Measurements from ENCODE around the gene CCT6B. TPM values are rescaled to one million over a fixed set of nuclear protein-coding genes. Genes with fewer than 3 reads are reported as not detected.

Gene CCT6B
- polyA plus RNA-seq, 1 donor from 2014 or later: 2.1 TPM

- TF ChIP-seq REST (IDR thresholded peaks at IDR 0.05; ENCODE audit: borderline replicate concordance) (no peak), CTCF (IDR thresholded peaks at IDR 0.05; ENCODE audit: poor library complexity, severe bottlenecking) (peak; percentile 39), POLR2AphosphoS5 (IDR thresholded peaks at IDR 0.05) (no peak), RAD21 (conservative IDR thresholded peaks at IDR 0.05) (peak; percentile 16), EZH2 (IDR thresholded peaks at IDR 0.05; ENCODE audit: borderline replicate concordance, insufficient read depth, low read length, poor library complexity, severe bottlenecking) (no peak), EP300 (conservative IDR thresholded peaks at IDR 0.05; ENCODE audit: poor library complexity, severe bottlenecking) (peak; percentile 61), SMC3 (conservative IDR thresholded peaks at IDR 0.05; ENCODE audit: poor library complexity) (peak; percentile 40)
- Histone ChIP-seq H3K79me2 (replicated peaks; ENCODE audit: insufficient read depth, low read length) (peaks cover 33% of the 10 kb centered on the region), H3K27ac (ENCODE audit: low read length) (peak overlapping the region; percentile 83)
Observed at GRCh38 chr17:34980681-34981537, 19.6 kb upstream of the CCT6B start.

GRCh38 chr17:34980353-34980680 lies 19.1 kb upstream of the CCT6B start, which contains the start of gene LIG3:
LIG3 (plus strand) TSS chr17:34980512; CDS start chr17:34983006, 2,494 bp downstream.
- Histone ChIP-seq H3K9me2 (ENCODE audit: insufficient read depth, low read length) (no peaks in the 10 kb centered on the region), H3K4me2 (ENCODE audit: low read length) (peak within 1 kb of the TSS; percentile 85), H3K9me3 (ENCODE audit: low read length) (no peaks in the 10 kb centered on the region), H2AFZ (ENCODE audit: low read depth, low read length) (peak within 1 kb of the TSS; percentile 34), H3K27ac (ENCODE audit: low read length) (peak within 1 kb of the TSS; percentile 83), H3K36me3 (ENCODE audit: insufficient read depth, low read length) (no peaks in the 10 kb centered on the region), H3K27me3 (ENCODE audit: insufficient read depth, low read depth, low read length) (no peaks in the 10 kb centered on the region), H3K79me2 (replicated peaks; ENCODE audit: insufficient read depth, low read length) (peaks cover 33% of the 10 kb centered on the region), H3K9ac (ENCODE audit: low read length) (peak within 1 kb of the TSS; percentile 94), H3K4me3 (ENCODE audit: low read length) (peak within 1 kb of the TSS; percentile 80), H4K20me1 (ENCODE audit: insufficient read depth) (no peaks in the 10 kb centered on the region), H3F3A (ENCODE audit: insufficient read depth, low read length, poor library complexity, severe bottlenecking) (no peaks in the 10 kb centered on the region)
- TF ChIP-seq SMC3 (conservative IDR thresholded peaks at IDR 0.05; ENCODE audit: poor library complexity) (peak; percentile 29), RAD21 (conservative IDR thresholded peaks at IDR 0.05) (peak; percentile 40), CTCF (IDR thresholded peaks at IDR 0.05; ENCODE audit: poor library complexity, severe bottlenecking) (no peak), POLR2AphosphoS5 (IDR thresholded peaks at IDR 0.05) (peak; percentile 88), REST (IDR thresholded peaks at IDR 0.05; ENCODE audit: borderline replicate concordance) (no peak), TAF1 (IDR thresholded peaks at IDR 0.05; ENCODE audit: low read depth) (no peak), EP300 (conservative IDR thresholded peaks at IDR 0.05; ENCODE audit: poor library complexity, severe bottlenecking) (no peak), EZH2 (IDR thresholded peaks at IDR 0.05; ENCODE audit: borderline replicate concordance, insufficient read depth, low read length, poor library complexity, severe bottlenecking) (no peak), MXI1 (conservative IDR thresholded peaks at IDR 0.05; ENCODE audit: poor library complexity, severe bottlenecking) (peak; percentile 99)

More at GRCh38 chr17:34980681-34981537, 19.6 kb upstream of the CCT6B start:
- no peaks in the 10 kb centered on the region for H3K9me3 ChIP-seq (ENCODE audit: low read length)
- H3K4me3 ChIP-seq (ENCODE audit: low read length): peak overlapping the region; percentile 80
- no peaks in the 10 kb centered on the region for H4K20me1 ChIP-seq (ENCODE audit: insufficient read depth)
- no peaks in the 10 kb centered on the region for H3F3A ChIP-seq (ENCODE audit: insufficient read depth, low read length, poor library complexity, severe bottlenecking)
- peak overlapping the region; percentile 34 for H2AFZ ChIP-seq (ENCODE audit: low read depth, low read length)
- H3K36me3 ChIP-seq (ENCODE audit: insufficient read depth, low read length): no peaks in the 10 kb centered on the region
- peak overlapping the region; percentile 94 for H3K9ac ChIP-seq (ENCODE audit: low read length)
- H3K4me2 ChIP-seq (ENCODE audit: low read length): peak overlapping the region; percentile 85
- no peaks in the 10 kb centered on the region for H3K9me2 ChIP-seq (ENCODE audit: insufficient read depth, low read length)
- H3K27me3 ChIP-seq (ENCODE audit: insufficient read depth, low read depth, low read length): no peaks in the 10 kb centered on the region
